HepG2 (cell line): ENCODE results near the gene NMUR1.

ENCODE experiments used
- CHD2 ChIP-seq: IDR thresholded peaks from 2 replicates; pipeline ENCODE4 v1.6.1; 2011; ENCODE audit warnings: low read depth, low read length, improper control_type of control experiment
- CTCF ChIP-seq: sonication (generic); formaldehyde crosslinking; IDR thresholded peaks from 2 replicates; pipeline ENCODE4 v1.5.0; 2020; ENCODE audit warnings: mild to moderate bottlenecking, missing genetic modification reagents, moderate library complexity
- FOSL1 ChIP-seq: sonication (generic); formaldehyde crosslinking; IDR thresholded peaks from 2 replicates; pipeline ENCODE4 v1.9.0; 2021; ENCODE audit warnings: missing genetic modification reagents, borderline replicate concordance
- HDAC1 ChIP-seq: sonication (generic); formaldehyde crosslinking; IDR thresholded peaks from 2 replicates; pipeline ENCODE4 v1.5.1; 2020; ENCODE audit warnings: mild to moderate bottlenecking, missing genetic modification reagents
- KLF11 ChIP-seq: IDR thresholded peaks from 2 replicates; pipeline ENCODE4 v1.6.1; 2016; ENCODE audit warnings: missing compliant biosample characterization
- MEIS2 ChIP-seq: sonication (generic); formaldehyde crosslinking; IDR thresholded peaks from 2 replicates; pipeline ENCODE4 v1.9.0; 2021; ENCODE audit warnings: mild to moderate bottlenecking, missing genetic modification reagents
- NFIB ChIP-seq: sonication (generic); formaldehyde crosslinking; IDR thresholded peaks from 2 replicates; pipeline ENCODE4 v1.9.0; 2021; ENCODE audit warnings: missing genetic modification reagents, mild to moderate bottlenecking, borderline replicate concordance
- ZNF549 ChIP-seq: sonication (generic); formaldehyde crosslinking; IDR thresholded peaks from 2 replicates; pipeline ENCODE4 v1.5.0; 2020; ENCODE audit warnings: missing genetic modification reagents
- TF ChIP-seq, protein P1 (sequence below): sonication (generic); formaldehyde crosslinking; IDR thresholded peaks from 2 replicates; pipeline ENCODE4 v1.4.0; 2020; ENCODE audit warnings: missing genetic modification reagents

- no peak for TF ChIP-seq CTCF
- no peak for TF ChIP-seq MEIS2 (CRISPR knock-in tag)
- TF ChIP-seq HDAC1: no peak
- no peak for TF ChIP-seq KLF11
- TF ChIP-seq CHD2: no peak
- TF ChIP-seq, protein P1, sequence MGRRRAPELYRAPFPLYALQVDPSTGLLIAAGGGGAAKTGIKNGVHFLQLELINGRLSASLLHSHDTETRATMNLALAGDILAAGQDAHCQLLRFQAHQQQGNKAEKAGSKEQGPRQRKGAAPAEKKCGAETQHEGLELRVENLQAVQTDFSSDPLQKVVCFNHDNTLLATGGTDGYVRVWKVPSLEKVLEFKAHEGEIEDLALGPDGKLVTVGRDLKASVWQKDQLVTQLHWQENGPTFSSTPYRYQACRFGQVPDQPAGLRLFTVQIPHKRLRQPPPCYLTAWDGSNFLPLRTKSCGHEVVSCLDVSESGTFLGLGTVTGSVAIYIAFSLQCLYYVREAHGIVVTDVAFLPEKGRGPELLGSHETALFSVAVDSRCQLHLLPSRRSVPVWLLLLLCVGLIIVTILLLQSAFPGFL (CRISPR knock-in tag): no peak
- no peak for TF ChIP-seq FOSL1
- no peak for TF ChIP-seq NFIB (CRISPR knock-in tag)
- TF ChIP-seq ZNF549 (CRISPR knock-in tag): no peak
Observed at GRCh38 chr2:231533777-231534125, 3.5 kb upstream of the NMUR1 start.
